ENCODE measurements around the gene SQOR. TPM values are rescaled to one million over a fixed set of nuclear protein-coding genes. Genes with fewer than 3 reads are reported as not detected.

SQOR gene
- not detected for polyA plus RNA-seq (2013, experiment 1 of 2)
- not detected for polyA plus RNA-seq (2013, experiment 2 of 2)

DNA sequence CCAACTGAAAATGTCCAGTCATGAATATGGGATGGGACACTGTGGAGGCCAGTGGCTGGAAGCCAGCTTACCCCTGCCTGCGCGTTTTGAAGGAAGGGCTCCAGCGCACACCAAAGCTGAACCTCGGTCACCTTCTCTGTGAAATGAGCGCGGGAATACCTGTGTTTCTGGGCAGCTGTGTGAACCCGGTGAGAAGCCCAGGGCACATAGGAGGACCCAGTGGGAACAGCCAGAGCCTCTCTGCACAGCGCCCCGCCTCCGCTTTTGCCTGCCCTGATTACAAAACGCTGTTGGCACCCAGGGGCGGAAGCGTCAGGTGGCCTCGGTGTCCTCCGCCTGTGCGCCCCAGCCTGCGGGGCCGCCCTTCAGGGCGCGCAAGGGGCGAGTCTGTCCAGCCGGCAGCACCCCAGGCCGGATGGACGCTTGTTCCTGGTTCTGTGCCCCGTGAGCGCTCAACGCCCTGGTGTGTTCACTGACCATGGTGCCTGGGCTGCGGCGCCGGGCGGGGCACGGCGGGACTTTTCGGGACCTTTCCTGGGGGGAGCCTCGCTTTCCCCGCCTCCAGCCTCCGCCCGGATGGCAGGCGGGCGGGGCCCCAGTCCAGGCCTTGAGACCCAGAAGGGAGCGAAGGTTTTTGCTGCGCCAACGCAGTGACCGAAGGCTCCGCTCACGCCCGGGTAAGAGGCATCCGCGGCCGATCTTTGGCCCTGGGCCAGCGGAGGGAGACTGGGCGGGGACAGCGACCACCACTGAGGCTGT, at the start of gene SQOR:
Gene SQOR (plus strand): TSS at position 598 of the 759 bp plus-strand sequence. CDS start 23,895 bp downstream, outside the sequence.
- H3K27me3 ChIP-seq (ENCODE audit: insufficient read depth, low read length): peaks cover 54% of the 10 kb centered on the region
- H3K36me3 ChIP-seq (ENCODE audit: insufficient read depth, low read length): no peaks in the 10 kb centered on the region
- no peaks in the 10 kb centered on the region for H3K4me1 ChIP-seq (ENCODE audit: insufficient read depth, low read length)
- H3K9me3 ChIP-seq (ENCODE audit: insufficient read depth, low read depth, low read length): no peaks in the 10 kb centered on the region
- WGBS: 6% methylated on average over 53 of the region's 53 CpGs
- H3K9ac ChIP-seq (ENCODE audit: low read depth, low read length): peak within 1 kb of the TSS; percentile 12
- no peak within 1 kb of the TSS for H3K27ac ChIP-seq (ENCODE audit: low read depth, low read length)
- peak within 1 kb of the TSS; percentile 66 for H3K4me3 ChIP-seq (ENCODE audit: low read length)

GRCh38 chr15:45585069-45585791, 49.6 kb upstream of the SQOR start:
- H3K4me3 ChIP-seq (ENCODE audit: low read length): no peak overlapping the region; the same call in 1 of the 2 replicates
- H3K27me3 ChIP-seq (ENCODE audit: insufficient read depth, low read length): peaks cover 2% of the 10 kb centered on the region; the same call in 1 of the 2 replicates
- H3K4me1 ChIP-seq (ENCODE audit: insufficient read depth, low read length): peaks cover 13% of the 10 kb centered on the region
- no peak overlapping the region; the same call in 1 of the 2 replicates for H3K9ac ChIP-seq (ENCODE audit: low read depth, low read length)
- 0 out of 2 replicates have a peak overlapping the region, but pooled peaks have one; percentile 16 for H3K27ac ChIP-seq (ENCODE audit: low read depth, low read length)
- 77% methylated on average over 5 of the region's 7 CpGs for WGBS
- no peaks in the 10 kb centered on the region for H3K36me3 ChIP-seq (ENCODE audit: insufficient read depth, low read length)
- H3K9me3 ChIP-seq (ENCODE audit: insufficient read depth, low read depth, low read length): no peaks in the 10 kb centered on the region

GRCh38 chr15:45586125-45586524, 48.7 kb upstream of the SQOR start:
- Histone ChIP-seq H3K27ac (ENCODE audit: low read depth, low read length) (peak overlapping the region; percentile 91; the same call in 1 of the 2 replicates), H3K27me3 (ENCODE audit: insufficient read depth, low read length) (peaks cover under 1% of the 10 kb centered on the region; the same call in 1 of the 2 replicates), H3K36me3 (ENCODE audit: insufficient read depth, low read length) (no peaks in the 10 kb centered on the region), H3K9ac (ENCODE audit: low read depth, low read length) (peak overlapping the region; percentile 95), H3K4me3 (ENCODE audit: low read length) (peak overlapping the region; percentile 75), H3K4me1 (ENCODE audit: insufficient read depth, low read length) (peaks cover 13% of the 10 kb centered on the region), H3K9me3 (ENCODE audit: insufficient read depth, low read depth, low read length) (no peaks in the 10 kb centered on the region)
- WGBS: 81% methylated on average over 3 of the region's 3 CpGs

DNA sequence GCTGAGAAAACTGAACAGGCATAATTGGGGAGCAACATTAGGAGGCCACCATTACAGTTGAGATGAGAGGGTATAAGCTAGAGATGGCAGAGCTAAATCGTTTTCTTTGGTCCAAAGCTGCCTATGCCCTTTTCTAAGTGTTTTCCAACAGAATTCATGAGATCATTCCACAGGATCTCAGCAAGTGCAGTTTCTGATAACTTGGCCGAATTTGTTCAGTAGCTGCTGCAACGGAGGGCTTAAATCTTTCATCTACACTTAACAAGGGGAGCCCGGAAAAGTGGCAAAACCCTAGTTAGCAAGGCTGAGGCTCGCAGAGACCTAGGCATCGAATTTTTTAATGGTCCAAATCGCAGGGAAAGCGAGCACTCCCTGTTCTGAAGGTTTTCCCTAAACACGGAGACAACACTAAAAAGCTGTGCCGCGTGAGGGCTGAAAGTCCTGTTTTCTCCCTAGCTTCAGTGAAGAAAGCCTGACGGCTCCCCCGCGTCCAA, 48.2 kb upstream of the SQOR start:
- Histone ChIP-seq H3K27ac (ENCODE audit: low read depth, low read length) (peak overlapping the region; percentile 91), H3K4me1 (ENCODE audit: insufficient read depth, low read length) (peaks cover 13% of the 10 kb centered on the region), H3K9ac (ENCODE audit: low read depth, low read length) (peak overlapping the region; percentile 95), H3K36me3 (ENCODE audit: insufficient read depth, low read length) (no peaks in the 10 kb centered on the region), H3K27me3 (ENCODE audit: insufficient read depth, low read length) (no peaks in the 10 kb centered on the region), H3K9me3 (ENCODE audit: insufficient read depth, low read depth, low read length) (no peaks in the 10 kb centered on the region), H3K4me3 (ENCODE audit: low read length) (peak overlapping the region; percentile 75)
- 3% methylated on average over 14 of the region's 14 CpGs for whole genome bisulfite sequencing

DNA sequence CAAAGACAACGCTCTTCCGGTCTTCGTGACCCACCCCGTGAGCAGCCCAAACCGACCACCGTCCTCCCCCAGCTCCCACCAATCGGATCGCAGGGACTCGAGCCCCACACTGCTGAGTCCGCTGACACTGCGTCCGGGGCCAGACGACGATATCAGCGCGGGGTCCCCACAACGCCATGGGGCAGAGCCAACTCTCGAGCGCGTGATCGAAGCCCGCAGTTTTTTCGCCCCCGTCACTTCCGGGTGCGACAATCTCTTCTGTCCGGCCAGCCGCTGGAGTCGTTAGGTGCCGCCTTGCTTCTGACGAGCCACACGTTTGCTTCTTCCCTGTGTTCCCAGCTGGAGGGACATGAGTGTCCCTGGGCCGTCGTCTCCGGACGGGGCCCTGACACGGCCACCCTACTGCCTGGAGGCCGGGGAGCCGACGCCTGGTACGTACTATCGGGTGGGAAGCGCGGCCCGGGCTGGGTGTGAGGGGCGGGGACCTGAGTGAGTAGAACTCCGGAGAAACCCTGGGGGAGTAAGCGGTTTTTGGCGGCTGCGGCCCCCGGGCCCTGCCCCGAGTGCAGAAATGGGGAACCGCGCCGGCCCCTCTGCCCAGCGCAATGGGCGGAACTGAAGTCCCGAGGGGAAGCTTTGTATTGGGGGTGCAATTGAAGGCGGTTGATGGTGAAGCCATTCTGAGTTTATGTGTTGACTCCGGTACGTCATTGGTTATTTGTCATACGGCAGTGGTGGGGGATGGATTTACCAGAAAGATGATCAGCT, 47.5 kb upstream of the SQOR start, which contains the start of gene BLOC1S6:
Gene BLOC1S6 (plus strand): TSS at position 285 of the 768 bp plus-strand sequence. CDS start 65 bp downstream, at position 350.
- peaks cover 13% of the 10 kb centered on the region for H3K4me1 ChIP-seq (ENCODE audit: insufficient read depth, low read length)
- peaks cover 4% of the 10 kb centered on the region; the same call in 1 of the 2 replicates for H3K36me3 ChIP-seq (ENCODE audit: insufficient read depth, low read length)
- no peaks in the 10 kb centered on the region for H3K9me3 ChIP-seq (ENCODE audit: insufficient read depth, low read depth, low read length)
- WGBS: under 1% methylated on average over 62 of the region's 62 CpGs
- H3K27me3 ChIP-seq (ENCODE audit: insufficient read depth, low read length): no peaks in the 10 kb centered on the region
- H3K27ac ChIP-seq (ENCODE audit: low read depth, low read length): peak within 1 kb of the TSS; percentile 91
- H3K4me3 ChIP-seq (ENCODE audit: low read length): peak within 1 kb of the TSS; percentile 75
- peak within 1 kb of the TSS; percentile 95 for H3K9ac ChIP-seq (ENCODE audit: low read depth, low read length)

DNA sequence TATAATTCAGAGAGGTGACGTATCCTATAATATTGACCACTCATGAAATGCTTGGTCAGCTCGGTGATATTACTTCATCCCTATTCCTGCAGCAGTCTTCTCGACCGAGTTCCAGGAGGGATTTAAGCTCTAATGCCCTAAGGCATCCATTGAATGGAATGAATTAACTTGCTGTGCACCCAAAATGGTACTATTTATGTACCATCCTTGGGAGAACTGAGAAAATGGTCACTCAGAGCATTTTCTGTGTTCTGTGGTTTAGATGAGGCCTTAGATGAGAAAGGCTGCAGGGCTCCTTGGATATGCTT, 47.0 kb upstream of the SQOR start:
- peak overlapping the region; percentile 75 for H3K4me3 ChIP-seq (ENCODE audit: low read length)
- no peaks in the 10 kb centered on the region for H3K9me3 ChIP-seq (ENCODE audit: insufficient read depth, low read depth, low read length)
- peaks cover 13% of the 10 kb centered on the region for H3K4me1 ChIP-seq (ENCODE audit: insufficient read depth, low read length)
- no peaks in the 10 kb centered on the region for H3K27me3 ChIP-seq (ENCODE audit: insufficient read depth, low read length)
- H3K36me3 ChIP-seq (ENCODE audit: insufficient read depth, low read length): peaks cover 9% of the 10 kb centered on the region; the same call in 1 of the 2 replicates
- 3% methylated on average over 4 of the region's 4 CpGs for WGBS
- peak overlapping the region; percentile 95 for H3K9ac ChIP-seq (ENCODE audit: low read depth, low read length)
- H3K27ac ChIP-seq (ENCODE audit: low read depth, low read length): peak overlapping the region; percentile 91; the same call in 1 of the 2 replicates

DNA sequence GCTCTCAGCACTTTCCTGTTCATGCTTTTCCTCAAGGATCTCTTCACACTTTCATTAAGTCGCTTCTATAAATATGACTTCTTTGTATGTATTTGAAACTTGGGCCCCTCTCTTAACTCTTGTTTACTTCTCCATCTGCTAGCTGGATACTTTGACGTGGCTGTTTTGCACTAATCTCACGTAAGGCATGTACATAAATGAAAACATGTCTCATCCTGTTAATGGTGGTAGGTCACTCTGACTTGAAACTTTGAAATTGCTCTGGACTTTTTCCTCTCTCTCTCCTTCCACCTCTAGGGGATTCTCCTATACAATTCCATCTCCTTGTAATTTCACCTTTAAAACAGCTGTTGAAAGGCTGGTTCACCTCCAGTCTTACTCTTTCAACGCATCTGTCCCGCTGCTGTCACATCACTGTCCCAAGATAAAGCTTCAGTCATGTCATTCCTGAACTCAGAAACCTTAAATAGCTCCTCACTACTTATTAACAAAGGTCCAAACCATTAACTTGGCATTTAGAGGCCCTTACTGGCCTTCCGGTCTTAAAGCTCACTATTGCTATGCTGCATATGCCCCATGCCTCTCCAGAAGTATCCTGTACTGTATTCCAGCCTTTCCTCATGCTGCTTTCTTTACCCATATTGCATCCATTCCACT, 46.5 kb upstream of the SQOR start:
- H3K9ac ChIP-seq (ENCODE audit: low read depth, low read length): peak overlapping the region; percentile 95
- no peaks in the 10 kb centered on the region for H3K27me3 ChIP-seq (ENCODE audit: insufficient read depth, low read length)
- no peak overlapping the region for H3K27ac ChIP-seq (ENCODE audit: low read depth, low read length)
- no peaks in the 10 kb centered on the region for H3K9me3 ChIP-seq (ENCODE audit: insufficient read depth, low read depth, low read length)
- peak overlapping the region; percentile 75 for H3K4me3 ChIP-seq (ENCODE audit: low read length)
- peaks cover 12% of the 10 kb centered on the region; the same call in 1 of the 2 replicates for H3K36me3 ChIP-seq (ENCODE audit: insufficient read depth, low read length)
- H3K4me1 ChIP-seq (ENCODE audit: insufficient read depth, low read length): peaks cover 13% of the 10 kb centered on the region
- 67% methylated on average over 6 of the region's 6 CpGs for WGBS

- H3K27me3 ChIP-seq (ENCODE audit: insufficient read depth, low read length): no peaks in the 10 kb centered on the region
- no peak overlapping the region for H3K27ac ChIP-seq (ENCODE audit: low read depth, low read length)
- WGBS: 91% methylated on average over 5 of the region's 5 CpGs
- peaks cover 20% of the 10 kb centered on the region; the same call in 1 of the 2 replicates for H3K36me3 ChIP-seq (ENCODE audit: insufficient read depth, low read length)
- H3K4me1 ChIP-seq (ENCODE audit: insufficient read depth, low read length): peaks cover 13% of the 10 kb centered on the region
- no peaks in the 10 kb centered on the region for H3K9me3 ChIP-seq (ENCODE audit: insufficient read depth, low read depth, low read length)
- no peak overlapping the region for H3K9ac ChIP-seq (ENCODE audit: low read depth, low read length)
- H3K4me3 ChIP-seq (ENCODE audit: low read length): no peak overlapping the region
Observed at GRCh38 chr15:45589256-45589655, 45.6 kb upstream of the SQOR start.

DNA sequence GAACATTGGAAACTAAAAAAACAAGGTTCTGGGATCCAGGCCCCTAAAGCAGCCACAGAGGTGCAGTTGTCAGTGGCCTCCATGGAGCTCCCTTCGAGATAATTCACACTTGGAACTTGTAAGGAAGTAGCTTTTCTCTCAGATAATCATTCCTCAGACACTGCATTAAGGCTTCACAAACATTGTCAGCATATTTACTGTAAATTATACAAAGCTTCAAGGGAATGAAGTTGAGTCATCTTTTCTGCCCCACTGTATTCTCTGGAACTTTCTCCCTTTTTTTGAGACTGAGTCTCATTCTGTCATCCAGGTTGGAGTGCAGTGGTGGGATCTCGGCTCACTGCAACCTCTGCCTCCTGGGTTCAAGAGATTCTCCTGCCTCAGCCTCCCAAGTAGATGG, 40.5 kb upstream of the SQOR start:
- H3K9me3 ChIP-seq (ENCODE audit: insufficient read depth, low read depth, low read length): no peaks in the 10 kb centered on the region
- no peaks in the 10 kb centered on the region for H3K27me3 ChIP-seq (ENCODE audit: insufficient read depth, low read length)
- no peak overlapping the region for H3K27ac ChIP-seq (ENCODE audit: low read depth, low read length)
- 93% methylated on average over 2 of the region's 2 CpGs for WGBS
- no peaks in the 10 kb centered on the region for H3K4me1 ChIP-seq (ENCODE audit: insufficient read depth, low read length)
- no peak overlapping the region for H3K9ac ChIP-seq (ENCODE audit: low read depth, low read length)
- H3K36me3 ChIP-seq (ENCODE audit: insufficient read depth, low read length): peaks cover 38% of the 10 kb centered on the region
- H3K4me3 ChIP-seq (ENCODE audit: low read length): no peak overlapping the region

DNA sequence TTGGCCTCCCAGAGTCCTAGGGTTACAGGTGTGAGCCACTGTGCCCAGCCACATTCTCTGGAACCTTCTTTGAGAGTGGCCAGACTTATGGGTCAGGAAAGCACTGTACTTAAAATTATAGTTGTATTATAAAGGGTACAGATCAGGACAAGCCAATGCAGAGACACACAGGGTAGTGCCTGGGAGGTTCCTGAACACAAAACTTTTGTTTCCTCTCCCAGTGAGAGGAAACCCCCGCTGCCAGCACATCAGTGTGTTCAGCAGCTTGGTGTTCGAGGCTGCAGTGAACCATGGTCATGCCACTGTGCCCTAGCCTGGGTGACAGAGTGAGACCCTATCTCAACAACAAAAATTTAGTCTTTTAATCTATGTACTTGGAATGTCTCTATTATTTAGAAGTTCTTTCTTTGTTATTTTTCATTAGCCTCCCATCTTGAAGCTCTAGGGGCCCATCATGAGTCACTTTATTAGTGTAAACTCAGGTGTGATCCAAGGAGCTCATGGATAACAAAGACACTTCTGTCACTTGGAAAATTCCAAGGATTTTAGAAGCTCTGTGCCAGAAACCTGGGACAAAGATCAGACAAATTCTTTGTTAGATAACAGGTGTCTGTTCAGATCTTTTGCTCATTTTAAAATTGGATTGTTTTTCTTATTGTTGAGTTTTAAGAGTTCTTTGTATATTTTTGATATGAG, 39.8 kb upstream of the SQOR start:
- Histone ChIP-seq H3K27ac (ENCODE audit: low read depth, low read length) (no peak overlapping the region), H3K9me3 (ENCODE audit: insufficient read depth, low read depth, low read length) (no peaks in the 10 kb centered on the region), H3K9ac (ENCODE audit: low read depth, low read length) (no peak overlapping the region), H3K27me3 (ENCODE audit: insufficient read depth, low read length) (no peaks in the 10 kb centered on the region), H3K4me3 (ENCODE audit: low read length) (no peak overlapping the region), H3K4me1 (ENCODE audit: insufficient read depth, low read length) (no peaks in the 10 kb centered on the region), H3K36me3 (ENCODE audit: insufficient read depth, low read length) (peaks cover 38% of the 10 kb centered on the region)
- 92% methylated on average over 2 of the region's 2 CpGs for WGBS
